Stimulated activated naive CD8-positive, alpha-beta T cell treated with anti-CD3 and anti-CD28 coated beads, Interleukin-15, amount 100 ng/mL, for 72 hours (primary cell): ENCODE data around the gene C18orf63.

ENCODE experiments used
- ATAC-seq: fragments of 150-1000 bp; cut with Tn5 transposase; 2 replicates; pipeline ENCODE4 v1.10.0; 2021; ENCODE audit warnings: mild to moderate bottlenecking, moderate library complexity
- DNase-seq, 2 donors: peaks; one replicate each; pipeline ENCODE4 v3.0.0; 2021 to 2022
- H3K27ac Mint-ChIP-seq, 2 donors: one replicate each; pipeline ENCODE4 v1.8.0; 2022; ENCODE audit warnings: mild to moderate bottlenecking in 2 of 2, mixed read lengths in 2 of 2, moderate library complexity in 2 of 2
- H3K27me3 Mint-ChIP-seq: one replicate; pipeline ENCODE4 v1.8.0; 2022; ENCODE audit warnings: mixed read lengths
- H3K4me1 Mint-ChIP-seq: one replicate; pipeline ENCODE4 v1.8.0; 2022; ENCODE audit warnings: mild to moderate bottlenecking, mixed read lengths
- H3K4me3 Mint-ChIP-seq, 2 donors: one replicate each; pipeline ENCODE4 v1.8.0; 2022; ENCODE audit warnings: mild to moderate bottlenecking in 2 of 2, mixed read lengths in 2 of 2, moderate library complexity in 1 of 2
- H3K9me3 Mint-ChIP-seq, 2 donors: one replicate each; pipeline ENCODE4 v1.8.0; 2022; ENCODE audit warnings: mixed read lengths in 2 of 2

C18orf63 gene

DNA sequence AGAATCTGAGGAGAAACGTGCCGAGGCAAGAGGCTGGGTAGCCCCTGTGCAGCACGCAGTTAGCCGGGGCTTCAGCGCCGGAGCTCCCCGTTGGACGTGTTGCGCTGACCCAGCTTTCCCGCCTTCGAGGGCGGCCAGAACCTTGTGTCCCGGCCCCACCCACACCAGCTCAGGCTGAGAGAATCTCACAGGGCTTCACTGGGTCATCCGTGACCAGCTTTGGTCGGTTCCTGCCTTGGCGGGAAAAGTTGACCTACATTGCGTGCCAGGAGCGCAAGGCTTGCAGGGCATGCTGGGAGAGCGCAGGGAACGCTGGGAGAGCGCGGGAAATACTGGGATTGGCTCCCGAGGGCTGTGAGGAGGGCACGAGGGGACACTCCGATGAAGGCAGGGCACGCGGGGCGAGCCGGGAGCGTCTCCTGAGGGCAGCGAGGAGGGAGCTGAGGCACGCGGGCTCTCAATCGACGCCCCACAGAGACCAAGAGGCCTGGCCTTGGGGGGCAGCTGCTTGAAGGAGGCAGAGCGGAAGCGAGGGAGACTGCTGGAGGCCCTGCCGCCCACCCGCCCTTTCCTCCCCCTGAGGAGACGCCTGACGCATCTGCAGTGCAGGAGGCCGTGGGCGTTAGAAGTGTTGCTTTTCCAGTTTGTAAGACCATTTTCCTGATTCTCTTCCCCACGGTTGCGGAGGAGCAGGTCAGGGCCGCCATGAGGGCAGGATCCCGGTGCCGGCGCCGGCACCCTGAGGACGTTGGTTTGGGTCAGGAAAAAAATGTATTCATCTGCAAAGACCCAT lies at the start of gene C18orf63:
Gene C18orf63, plus strand, starts transcription at position 376 of the 793 bp plus-strand sequence. CDS start 2,027 bp downstream, outside the sequence.
- ATAC-seq (no peak), DNase-seq (no peak)
- H3K4me1 Mint-ChIP-seq: peaks cover under 1% of the 10 kb centered on the region
- no peak within 1 kb of the TSS for H3K4me3 Mint-ChIP-seq
- peaks cover 1% of the 10 kb centered on the region for H3K27me3 Mint-ChIP-seq
- no peaks in the 10 kb centered on the region for H3K9me3 Mint-ChIP-seq
- no peak within 1 kb of the TSS for H3K27ac Mint-ChIP-seq

DNA sequence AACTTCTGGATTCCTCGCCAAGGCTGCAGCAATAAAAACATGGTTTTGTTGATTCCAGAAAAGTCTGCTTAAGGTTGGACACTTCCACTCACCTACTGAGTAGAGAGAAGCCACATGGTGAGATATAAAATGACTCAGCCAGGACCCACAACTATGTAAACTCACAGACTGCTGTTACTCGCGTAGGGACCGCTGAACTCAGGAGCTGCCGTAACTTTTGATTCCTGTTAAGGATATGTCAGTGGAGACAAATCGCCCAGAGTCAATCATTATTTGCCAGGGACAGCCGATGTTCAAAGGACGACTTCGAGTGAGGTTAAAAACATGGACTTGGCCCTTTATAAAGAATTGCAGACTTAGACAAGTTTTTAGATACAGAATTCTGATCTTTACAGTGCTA lies 49.5 kb upstream of the C18orf63 start:
- DNase-seq: no peak
- H3K27ac Mint-ChIP-seq: no peak overlapping the region
- ATAC-seq: no peak
- peaks cover 21% of the 10 kb centered on the region for H3K4me1 Mint-ChIP-seq
- no peaks in the 10 kb centered on the region for H3K27me3 Mint-ChIP-seq
- no peaks in the 10 kb centered on the region for H3K9me3 Mint-ChIP-seq
- H3K4me3 Mint-ChIP-seq: no peak overlapping the region

- DNase-seq: no peak
- Mint-ChIP-seq H3K4me3 (no peak overlapping the region), H3K27ac (no peak overlapping the region), H3K4me1 (peaks cover 21% of the 10 kb centered on the region), H3K9me3 (no peaks in the 10 kb centered on the region), H3K27me3 (no peaks in the 10 kb centered on the region)
- no peak for ATAC-seq
These were observed 47.5 kb upstream of the C18orf63 start for GRCh38 chr18:74268175-74268574.

DNA sequence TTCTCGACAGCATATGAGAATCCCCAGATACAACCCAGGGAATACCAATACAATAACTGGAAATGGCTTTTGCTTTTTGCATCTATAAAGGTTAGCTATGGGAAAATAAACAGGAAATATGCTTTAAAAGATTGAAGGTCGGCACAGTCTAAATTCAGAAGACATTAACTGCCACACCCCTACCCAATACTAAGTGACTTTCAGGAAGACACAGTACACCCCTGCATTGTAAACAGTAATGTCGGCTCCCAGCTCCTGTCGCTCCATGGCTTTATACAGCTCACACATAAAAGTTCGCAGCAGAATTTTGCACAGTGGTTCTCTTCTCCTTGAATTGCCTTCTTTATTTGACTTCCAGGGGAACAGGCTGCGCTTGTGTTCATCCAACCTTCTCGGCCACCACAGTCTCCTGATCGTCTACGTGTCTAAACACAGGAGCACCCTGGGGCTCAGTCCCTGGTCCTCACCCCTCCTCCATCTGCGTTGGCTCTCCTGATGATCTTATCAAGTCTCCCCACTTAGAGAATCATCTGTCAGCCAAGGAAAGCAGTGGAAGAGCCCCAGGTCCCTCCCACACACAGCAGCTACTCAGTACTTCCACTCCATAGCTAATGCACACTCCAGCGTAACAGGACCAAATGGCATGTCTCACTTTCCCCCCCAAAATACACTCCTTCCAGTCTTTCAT lies 46.6 kb upstream of the C18orf63 start:
- no peaks in the 10 kb centered on the region for H3K9me3 Mint-ChIP-seq
- peaks cover 21% of the 10 kb centered on the region for H3K4me1 Mint-ChIP-seq
- ATAC-seq (no peak), DNase-seq (no peak)
- H3K4me3 Mint-ChIP-seq: no peak overlapping the region
- H3K27ac Mint-ChIP-seq: no peak overlapping the region
- no peaks in the 10 kb centered on the region for H3K27me3 Mint-ChIP-seq

DNA sequence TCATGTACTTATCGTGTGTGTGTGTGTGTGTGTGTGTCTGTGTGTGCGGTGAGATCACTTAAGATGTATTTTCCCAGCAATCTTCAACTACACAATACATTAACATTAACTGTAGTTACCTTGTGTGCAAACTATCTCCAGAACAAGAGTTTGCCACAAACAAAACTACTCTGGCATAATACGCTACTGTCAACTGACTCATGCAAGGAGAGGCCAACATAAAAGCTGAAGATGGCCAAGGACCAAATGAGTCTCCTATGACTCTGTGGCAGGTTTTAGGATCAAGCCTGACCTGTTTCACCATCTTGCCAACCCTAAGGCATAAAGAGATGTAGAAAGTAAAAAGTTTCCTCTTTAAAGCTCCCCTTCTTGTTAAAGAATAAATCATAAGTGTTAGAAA lies 44.0 kb upstream of the C18orf63 start:
- DNase-seq (no peak), ATAC-seq (no peak)
- no peaks in the 10 kb centered on the region for H3K9me3 Mint-ChIP-seq
- no peak overlapping the region for H3K4me3 Mint-ChIP-seq
- no peak overlapping the region for H3K27ac Mint-ChIP-seq
- H3K4me1 Mint-ChIP-seq: peaks cover 16% of the 10 kb centered on the region
- H3K27me3 Mint-ChIP-seq: no peaks in the 10 kb centered on the region

GRCh38 chr18:74273394-74273793 lies 42.2 kb upstream of the C18orf63 start:
- no peaks in the 10 kb centered on the region for H3K27me3 Mint-ChIP-seq
- H3K9me3 Mint-ChIP-seq: no peaks in the 10 kb centered on the region
- ATAC-seq: no peak
- no peak for DNase-seq
- no peak overlapping the region for H3K4me3 Mint-ChIP-seq
- H3K27ac Mint-ChIP-seq: no peak overlapping the region
- peaks cover 10% of the 10 kb centered on the region for H3K4me1 Mint-ChIP-seq

- ATAC-seq: no peak
- Mint-ChIP-seq H3K4me3 (no peak overlapping the region), H3K9me3 (no peaks in the 10 kb centered on the region), H3K27me3 (no peaks in the 10 kb centered on the region), H3K4me1 (peaks cover under 1% of the 10 kb centered on the region), H3K27ac (no peak overlapping the region)
- DNase-seq: no peak
These were observed 40.9 kb upstream of the C18orf63 start for GRCh38 chr18:74274700-74275099.

DNA sequence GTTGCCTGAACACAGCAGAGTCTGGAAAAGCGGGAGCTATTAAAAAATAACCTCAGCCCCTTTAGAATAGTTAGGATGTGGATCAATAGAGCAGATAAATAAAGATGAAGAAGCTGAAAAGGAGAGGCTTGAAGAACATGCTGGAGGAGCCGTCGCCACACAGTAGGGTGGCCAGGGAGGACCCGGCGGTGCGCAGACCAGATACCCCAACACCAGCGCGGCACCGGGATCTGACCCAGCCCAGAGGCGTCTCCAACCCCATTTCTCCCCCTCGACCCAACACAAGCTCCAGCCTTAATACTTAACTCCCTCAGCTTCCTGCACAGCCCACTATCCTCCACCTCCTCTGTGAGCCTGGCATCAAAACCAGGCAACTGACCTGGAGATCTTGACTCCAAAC lies 39.9 kb upstream of the C18orf63 start:
- no peaks in the 10 kb centered on the region for H3K27me3 Mint-ChIP-seq
- no peak overlapping the region for H3K4me3 Mint-ChIP-seq
- DNase-seq (no peak), ATAC-seq (no peak)
- no peak overlapping the region for H3K27ac Mint-ChIP-seq
- no peaks in the 10 kb centered on the region for H3K9me3 Mint-ChIP-seq
- H3K4me1 Mint-ChIP-seq: peaks cover 2% of the 10 kb centered on the region

GRCh38 chr18:74276609-74277008 lies 39.0 kb upstream of the C18orf63 start:
- H3K9me3 Mint-ChIP-seq: no peaks in the 10 kb centered on the region
- H3K4me3 Mint-ChIP-seq: no peak overlapping the region
- peaks cover 11% of the 10 kb centered on the region for H3K4me1 Mint-ChIP-seq
- no peaks in the 10 kb centered on the region for H3K27me3 Mint-ChIP-seq
- ATAC-seq (no peak), DNase-seq (no peak)
- peak overlapping the region in 1 of 2 donors; percentile 9 for H3K27ac Mint-ChIP-seq

DNA sequence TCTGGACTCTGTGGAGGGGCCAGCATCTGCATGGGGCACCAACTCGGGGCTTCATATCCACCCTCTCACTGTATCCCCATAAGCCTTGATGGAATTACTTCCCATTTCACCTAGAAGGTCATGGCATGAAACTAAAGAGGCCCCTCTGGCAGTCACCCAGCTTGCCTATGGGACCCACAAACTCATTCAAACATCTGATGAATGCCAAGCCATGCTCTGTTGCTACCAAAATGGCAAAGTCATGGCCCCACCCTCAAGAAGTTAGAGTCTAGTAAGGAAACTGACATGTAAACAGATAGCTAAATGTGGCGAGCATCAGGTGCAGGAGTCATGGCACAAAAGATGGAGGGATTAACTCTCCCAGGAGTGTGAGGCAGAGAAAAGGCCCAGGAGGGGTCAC lies 38.3 kb upstream of the C18orf63 start:
- Mint-ChIP-seq H3K27me3 (no peaks in the 10 kb centered on the region), H3K4me3 (no peak overlapping the region), H3K27ac (no peak overlapping the region), H3K9me3 (no peaks in the 10 kb centered on the region), H3K4me1 (peaks cover 18% of the 10 kb centered on the region)
- no peak for DNase-seq
- ATAC-seq: no peak

DNA sequence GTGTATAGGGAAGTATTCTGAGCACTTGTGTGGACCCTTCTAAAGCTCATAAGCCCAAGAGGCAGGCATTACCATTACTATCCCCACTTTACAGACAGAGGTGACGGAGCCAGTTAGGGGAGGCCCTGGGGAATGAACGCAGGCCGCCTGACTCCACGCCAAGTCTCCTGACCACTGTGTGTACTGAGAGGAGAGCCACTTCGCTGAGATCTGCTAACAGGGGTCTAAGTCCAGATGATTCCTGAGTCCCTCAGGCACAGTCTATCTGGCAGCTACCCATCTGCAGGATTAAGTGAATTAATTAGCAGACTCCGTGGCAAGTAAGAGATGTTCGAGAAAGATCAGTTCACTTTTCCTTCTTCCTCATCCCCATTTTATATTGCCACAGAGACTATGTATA lies 37.6 kb upstream of the C18orf63 start:
- Mint-ChIP-seq H3K9me3 (no peaks in the 10 kb centered on the region), H3K4me3 (no peak overlapping the region), H3K4me1 (peaks cover 25% of the 10 kb centered on the region), H3K27me3 (no peaks in the 10 kb centered on the region), H3K27ac (no peak overlapping the region)
- DNase-seq (no peak), ATAC-seq (no peak)

GRCh38 chr18:74278983-74279382 lies 36.7 kb upstream of the C18orf63 start:
- Mint-ChIP-seq H3K4me1 (peaks cover 33% of the 10 kb centered on the region), H3K27ac (no peak overlapping the region), H3K4me3 (no peak overlapping the region), H3K27me3 (no peaks in the 10 kb centered on the region), H3K9me3 (no peaks in the 10 kb centered on the region)
- ATAC-seq: no peak
- DNase-seq: no peak

- Mint-ChIP-seq H3K4me3 (no peak overlapping the region), H3K4me1 (peaks cover 33% of the 10 kb centered on the region), H3K9me3 (no peaks in the 10 kb centered on the region), H3K27me3 (no peaks in the 10 kb centered on the region), H3K27ac (peak overlapping the region; percentile 19 to 48)
- ATAC-seq (peak; percentile 26), DNase-seq (no peak)
These were observed 34.3 kb upstream of the C18orf63 start for GRCh38 chr18:74281011-74281979.

GRCh38 chr18:74281980-74282754 lies 33.5 kb upstream of the C18orf63 start:
- H3K9me3 Mint-ChIP-seq: no peaks in the 10 kb centered on the region
- peak overlapping the region; percentile 89 to 90 for H3K27ac Mint-ChIP-seq
- peak overlapping the region; percentile 38 to 67 for H3K4me3 Mint-ChIP-seq
- DNase-seq (no peak), ATAC-seq (no peak)
- H3K4me1 Mint-ChIP-seq: peaks cover 34% of the 10 kb centered on the region
- H3K27me3 Mint-ChIP-seq: no peaks in the 10 kb centered on the region
